Measurements from ENCODE around the gene ENTPD2.

Gene ENTPD2

DNA sequence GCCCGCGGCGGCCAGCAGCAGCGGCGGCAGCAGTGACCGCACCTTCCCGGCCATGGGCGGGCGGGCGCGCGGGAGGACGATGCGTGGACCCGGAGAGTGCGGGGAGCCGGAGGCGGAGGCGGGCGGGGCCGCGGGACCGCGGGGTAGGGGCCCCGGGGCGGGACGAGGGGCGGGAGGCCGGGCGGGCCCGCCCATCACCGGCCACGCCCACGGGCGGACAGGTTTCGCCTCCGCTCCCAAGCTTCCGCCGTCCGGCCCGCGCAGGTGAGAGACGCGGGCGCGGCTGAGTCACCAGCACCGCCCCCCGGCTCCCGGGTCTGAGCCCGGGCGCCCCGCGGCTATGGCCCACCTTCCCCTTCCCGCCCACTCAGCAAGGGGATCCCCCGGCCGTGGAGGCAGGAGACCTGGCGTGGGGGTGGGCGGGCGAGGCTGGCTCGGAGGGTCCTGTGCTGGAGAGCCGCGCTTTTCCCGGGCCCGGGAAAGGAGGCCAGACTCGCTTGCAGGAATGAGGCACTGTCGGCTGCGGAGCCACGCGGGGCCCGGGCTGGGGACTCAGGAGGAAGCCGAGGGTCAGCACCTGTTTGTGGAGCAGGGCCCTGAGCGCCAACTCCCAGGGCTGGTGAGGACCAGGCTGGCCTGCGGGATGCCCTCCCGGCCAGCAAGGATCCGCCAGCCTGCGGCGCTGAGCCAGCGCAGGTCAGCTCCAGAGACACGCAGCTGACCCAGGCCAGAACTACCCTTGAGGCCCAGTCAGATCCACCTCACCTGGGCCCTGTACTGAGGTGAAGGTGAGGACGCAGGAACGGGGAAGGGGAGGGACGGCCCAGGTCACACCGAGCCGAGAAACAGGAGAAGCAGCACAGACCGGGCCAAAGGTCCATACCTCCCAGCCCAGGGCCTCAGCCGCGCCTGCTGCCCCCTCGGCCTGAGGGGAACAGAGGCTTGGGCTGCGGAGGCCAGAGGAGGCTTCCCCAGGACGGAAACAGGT is at the start of gene ENTPD2:
TSS of gene ENTPD2 (minus strand) at position 118 of the 988 bp plus-strand sequence. CDS start at position 54, 64 bp downstream.
- no peak for DNase-seq

DNA sequence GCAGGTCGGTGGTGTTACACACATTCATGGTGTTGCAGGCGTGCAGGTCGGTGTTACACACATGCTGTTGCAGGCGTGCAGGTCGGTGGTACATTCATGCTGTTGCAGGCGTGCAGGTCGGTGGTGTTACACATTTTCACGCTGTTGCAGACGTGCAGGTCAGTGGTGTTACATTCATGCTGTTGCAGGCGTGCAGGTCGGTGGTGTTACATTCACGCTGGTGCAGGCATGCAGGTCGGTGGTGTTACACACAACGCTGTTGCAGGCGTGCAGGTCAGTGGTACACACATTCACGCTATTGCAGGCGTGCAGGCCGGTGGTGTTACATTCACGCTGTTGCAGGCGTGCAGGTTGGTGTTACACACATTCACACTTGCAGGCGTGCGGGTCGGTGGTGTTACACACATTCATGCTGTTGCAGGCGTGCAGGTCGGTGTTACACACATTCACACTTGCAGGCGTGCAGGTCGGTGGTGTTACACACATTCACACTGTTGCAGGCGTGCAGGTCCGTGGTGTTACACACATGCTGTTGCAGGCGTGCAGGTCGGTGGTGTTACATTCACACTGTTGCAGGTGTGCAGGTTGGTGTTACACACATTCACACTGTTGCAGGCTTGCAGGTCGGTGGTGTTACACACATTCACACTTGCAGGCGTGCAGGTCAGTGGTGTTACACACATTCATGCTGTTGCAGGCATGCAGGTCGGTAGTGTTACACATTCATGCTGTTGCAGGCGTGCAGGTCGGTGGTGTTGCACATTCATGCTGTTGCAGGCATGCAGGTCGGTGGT is 49.5 kb upstream of the ENTPD2 start:
- DNase-seq: no peak

DNA sequence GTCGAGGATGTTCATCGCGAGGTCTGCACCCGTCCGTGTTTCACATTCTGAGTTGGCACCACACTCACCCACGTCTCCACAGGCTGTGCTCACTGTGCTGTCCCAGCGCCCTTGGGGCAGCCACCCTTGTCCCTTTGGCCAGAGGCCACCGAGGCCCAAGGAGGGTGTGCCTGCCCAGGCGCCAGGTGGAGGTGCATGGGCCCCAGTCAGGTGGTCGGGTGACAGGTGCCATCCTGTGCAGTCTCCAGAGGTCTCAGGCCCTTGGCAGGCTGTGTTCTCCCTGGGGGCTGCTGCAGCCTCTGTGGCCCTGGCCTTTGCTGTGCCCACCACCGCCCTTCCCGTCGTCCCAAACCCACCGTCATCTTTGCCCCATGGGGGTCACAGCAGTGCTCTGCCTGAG is 45.4 kb upstream of the ENTPD2 start:
- no peak for DNase-seq

DNA sequence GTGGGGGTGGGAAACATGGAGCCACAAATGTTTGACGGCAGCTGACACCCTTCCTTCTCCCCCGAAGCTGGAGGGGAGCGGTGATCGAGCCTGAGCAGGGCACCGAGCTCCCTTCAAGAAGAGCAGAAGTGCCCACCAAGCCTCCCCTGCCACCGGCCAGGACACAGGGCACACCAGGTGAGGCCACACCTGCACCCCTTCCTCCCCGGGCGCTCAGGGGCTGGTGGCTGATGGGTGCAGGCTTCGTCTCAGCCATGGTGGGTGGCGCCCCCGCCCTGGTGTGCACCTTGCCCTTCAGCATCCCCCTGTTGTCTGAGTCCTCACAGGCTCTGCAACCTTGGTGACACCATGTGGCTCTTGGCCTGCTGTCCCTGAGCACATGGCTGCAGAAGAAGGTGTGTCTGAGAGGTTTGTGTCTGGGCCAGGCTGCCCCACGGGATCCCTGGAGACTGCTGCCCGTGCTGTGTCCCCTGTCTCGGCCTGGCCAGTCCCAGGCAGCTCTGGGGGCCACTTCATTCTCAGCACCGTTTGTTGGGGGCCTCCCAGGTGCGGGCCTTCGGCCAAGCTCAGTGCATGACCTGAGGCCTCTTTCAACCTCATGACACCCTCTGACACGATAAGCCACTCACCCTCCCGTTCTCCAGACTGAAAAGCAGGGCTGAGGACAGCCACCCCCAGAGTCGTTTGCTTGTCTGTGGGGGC is 44.1 kb upstream of the ENTPD2 start:
- no peak for DNase-seq

DNA sequence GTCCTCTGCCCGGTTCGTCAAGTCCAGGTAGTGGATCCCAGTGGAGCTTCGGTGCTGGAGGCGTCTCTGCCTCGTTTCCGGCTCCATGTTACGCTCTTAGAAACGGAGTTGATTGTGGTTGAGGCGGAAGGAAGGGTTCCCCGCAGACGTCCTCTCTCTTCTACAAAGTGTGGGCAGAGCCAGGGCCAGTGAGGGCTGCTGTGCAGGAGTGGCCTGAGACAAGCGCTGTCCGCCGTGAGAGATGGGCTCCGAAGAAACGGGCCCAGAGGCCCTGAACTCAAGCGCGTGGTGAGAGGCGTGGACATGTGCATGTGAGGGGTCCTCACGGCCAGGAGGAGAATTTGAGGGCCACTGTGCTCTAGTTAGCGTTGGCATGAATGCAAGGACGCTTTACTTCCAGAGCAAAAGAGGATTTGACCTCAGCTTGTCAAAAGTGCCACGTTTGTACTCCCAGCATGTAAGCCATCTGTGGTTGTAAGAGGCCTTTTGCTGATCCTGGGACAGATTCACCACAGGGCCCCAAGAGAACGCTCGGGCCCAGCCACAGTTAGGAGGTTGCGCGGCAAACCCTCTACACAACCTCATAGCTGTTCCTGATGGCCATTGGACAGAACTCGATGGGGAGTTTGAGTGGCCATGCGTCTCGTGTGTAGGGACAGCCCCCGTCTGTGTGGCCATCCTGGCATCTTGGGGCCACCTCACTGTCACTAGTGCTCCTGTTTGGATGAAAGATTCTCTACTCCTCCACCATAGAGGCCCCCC is 43.1 kb upstream of the ENTPD2 start:
- DNase-seq: no peak

DNA sequence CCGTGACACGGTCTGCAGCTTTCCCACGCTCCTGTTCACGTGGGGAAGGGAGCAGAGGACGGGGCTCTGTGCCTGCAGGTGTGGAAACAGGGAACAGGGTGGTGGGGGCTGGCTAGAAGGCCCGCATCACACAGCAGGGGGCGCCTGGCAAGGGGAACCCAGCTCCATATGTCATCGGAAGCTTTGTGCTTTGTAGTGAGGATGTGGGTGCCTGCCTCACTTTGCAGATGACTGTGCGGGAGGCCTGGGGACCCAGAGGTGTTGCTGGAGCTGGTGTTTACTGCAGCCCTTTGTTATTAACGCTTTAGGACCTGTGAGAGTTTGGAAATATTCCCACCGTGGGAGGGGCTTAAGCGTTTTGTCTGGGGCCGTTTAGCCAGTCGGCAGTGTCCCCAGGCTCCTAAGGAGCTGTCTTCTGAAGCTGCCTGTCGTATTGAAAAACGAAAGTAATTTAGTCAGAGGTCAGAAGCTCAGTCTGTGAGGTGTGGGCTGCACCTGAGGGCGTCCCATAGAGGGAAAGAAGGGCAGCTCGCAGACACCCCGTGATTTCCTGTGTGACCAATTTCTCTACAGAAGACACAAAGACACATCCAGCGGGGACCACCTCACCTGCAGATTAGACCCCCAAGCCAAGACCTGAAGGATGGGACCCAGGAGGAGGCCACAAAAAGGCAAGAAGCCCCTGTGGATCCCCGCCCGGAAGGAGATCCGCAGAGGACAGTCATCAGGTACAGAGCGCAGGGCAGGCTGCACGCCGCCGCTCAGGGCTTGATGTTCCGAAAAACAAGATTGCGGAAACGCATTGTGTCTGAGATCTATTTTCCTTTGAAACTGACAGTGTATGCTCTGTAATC is 42.0 kb upstream of the ENTPD2 start:
- DNase-seq: no peak

DNA sequence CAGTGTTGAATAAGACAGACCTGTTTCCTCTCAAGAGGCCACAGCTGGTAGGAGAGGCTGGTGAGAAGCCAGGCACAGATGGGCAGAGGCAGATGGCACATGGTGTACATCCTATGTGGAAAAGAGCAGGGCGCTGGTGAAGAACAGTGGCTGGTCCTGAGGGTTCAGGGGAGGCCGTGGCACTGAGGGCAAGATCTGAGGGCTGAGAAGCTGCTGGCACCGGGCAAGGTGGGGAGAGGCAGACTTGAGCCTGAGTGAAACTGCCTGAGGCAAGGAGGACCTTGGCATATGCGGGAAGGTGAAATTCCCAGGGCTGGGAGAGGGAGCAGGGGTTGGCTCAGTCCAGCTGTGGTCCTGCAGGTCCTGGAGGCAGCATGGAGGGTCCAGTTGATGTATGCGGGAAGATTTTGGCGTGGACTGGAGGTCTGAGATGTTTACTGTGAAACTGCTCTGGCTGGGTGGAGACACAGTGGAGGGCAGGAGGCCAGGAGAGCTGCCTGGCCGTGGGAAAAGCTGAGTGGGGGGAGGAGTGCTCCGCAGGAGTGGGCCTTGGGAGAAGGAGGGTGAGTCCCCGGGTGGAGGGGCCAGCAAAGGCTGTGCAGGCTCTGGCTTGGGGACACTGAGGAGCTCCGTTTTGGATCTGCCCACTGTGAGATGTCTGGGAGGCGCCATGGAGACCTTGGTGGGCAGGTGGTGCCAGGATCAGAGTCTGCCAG is 35.5 kb upstream of the ENTPD2 start:
- DNase-seq: no peak

DNA sequence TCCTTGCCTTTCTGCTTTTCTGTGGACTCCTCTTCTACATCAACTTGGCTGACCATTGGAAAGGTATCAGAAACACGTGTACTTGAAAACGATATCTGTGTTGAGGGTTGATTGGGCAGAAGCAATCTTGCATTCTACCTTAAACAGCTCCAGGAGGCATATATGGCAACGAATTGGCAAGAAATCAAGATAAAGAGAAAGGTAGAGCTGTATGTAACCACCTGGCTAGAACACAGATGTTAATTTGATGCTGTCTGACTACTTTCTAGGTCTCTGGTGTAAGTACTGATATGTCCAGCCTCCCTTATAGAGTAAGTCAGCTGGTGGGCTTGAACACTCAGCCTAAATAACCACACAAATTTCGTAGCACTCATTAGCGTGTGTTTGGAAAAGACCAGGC is 34.3 kb upstream of the ENTPD2 start:
- DNase-seq: no peak

DNA sequence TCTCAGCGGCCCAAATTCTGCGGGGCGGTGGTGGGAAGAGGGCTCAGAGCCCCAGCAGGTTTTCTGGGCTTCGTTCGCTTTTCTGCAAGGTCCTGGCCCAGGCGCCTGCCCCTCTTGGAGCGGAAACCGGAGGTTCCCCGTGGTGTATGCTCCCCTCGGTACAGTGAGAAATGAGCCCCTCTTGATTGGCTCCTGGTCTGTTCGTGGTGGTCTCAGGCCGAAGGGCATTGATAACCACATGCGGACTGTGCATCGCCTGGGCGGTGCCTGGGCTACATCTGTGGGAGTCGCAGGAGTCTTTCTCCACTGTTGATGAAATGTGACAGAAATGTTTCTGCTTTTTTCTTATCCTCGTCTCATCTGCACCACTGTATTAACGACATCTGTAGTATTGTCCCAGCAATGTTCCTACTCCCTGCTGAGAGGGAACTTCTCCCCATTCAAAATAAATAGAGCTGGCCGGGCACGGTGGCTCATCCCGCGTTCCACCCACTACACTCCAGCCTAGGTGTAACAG is 33.6 kb upstream of the ENTPD2 start:
- DNase-seq: no peak

DNA sequence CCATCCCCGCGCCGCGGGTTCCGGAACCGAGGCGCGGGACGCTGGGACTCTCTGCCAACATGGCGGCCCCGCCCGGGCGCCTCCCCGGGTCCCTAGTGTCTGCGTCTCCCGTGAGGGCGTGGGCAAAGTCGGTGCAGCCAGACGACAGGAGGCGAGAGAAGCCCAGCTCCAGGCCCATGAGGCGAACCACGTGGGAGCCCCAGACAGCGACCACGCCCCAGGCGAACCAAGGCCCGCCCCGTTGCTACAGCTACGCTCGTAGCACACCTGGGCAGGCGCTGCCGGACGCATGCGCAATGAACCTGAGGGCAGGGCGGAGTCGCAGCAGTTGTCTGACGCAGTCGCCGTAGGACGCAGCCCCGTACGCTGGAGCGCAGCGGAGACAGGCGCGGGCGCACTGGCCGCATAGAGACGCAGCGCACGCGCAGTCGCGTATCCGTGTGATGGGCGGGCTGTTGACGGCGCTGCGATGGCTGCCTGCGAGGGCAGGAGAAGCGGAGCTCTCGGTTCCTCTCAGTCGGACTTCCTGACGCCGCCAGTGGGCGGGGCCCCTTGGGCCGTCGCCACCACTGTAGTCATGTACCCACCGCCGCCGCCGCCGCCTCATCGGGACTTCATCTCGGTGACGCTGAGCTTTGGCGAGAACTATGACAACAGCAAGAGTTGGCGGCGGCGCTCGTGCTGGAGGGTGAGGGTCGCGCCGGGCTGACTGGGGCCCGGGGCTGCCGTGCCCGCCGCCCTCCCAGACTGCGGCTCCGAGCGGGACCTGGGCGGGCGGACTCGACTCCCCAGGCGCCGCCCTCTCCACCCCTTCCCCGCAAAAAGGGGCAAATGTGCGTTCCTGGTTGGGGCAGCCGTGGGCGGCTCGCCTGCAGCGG is 32.9 kb upstream of the ENTPD2 start, which contains the start of gene MAN1B1:
TSS of gene MAN1B1 (plus strand) at position 455 of the 878 bp plus-strand sequence. CDS start at position 470, 15 bp downstream.
- peak; percentile 93 to 96 for DNase-seq

DNA sequence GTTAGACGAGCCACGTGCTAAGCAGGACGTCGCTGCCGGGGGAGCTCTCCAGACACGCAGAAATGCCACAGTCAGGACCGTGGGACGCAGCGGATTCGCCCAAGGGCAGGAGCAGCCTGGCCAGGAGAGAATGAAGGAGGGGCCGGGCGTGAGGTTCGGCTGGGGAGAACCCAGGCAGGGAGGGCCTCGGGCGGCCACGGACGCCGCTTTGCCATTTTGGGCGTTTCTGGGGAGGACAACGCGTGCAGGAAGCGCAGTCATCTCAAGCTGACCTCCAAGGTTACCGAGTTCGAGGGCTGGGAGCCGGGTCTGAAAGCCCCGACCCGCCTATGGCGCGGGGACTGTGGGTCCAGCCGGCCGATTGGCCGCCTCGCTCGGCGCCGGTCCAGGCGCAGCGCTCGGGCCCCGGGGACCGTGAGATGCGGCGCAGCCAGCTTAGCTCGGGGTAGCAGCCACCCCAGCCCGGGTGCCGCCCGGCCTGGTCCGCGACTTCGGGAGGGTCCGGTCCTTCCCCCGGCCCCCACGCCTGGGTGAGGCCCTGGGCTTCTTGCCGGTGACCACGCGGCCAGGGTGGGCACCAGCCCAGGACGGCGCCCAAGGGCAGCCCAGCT is 32.2 kb upstream of the ENTPD2 start:
- peak in 1 of 2 donors; percentile 42 for DNase-seq

DNA sequence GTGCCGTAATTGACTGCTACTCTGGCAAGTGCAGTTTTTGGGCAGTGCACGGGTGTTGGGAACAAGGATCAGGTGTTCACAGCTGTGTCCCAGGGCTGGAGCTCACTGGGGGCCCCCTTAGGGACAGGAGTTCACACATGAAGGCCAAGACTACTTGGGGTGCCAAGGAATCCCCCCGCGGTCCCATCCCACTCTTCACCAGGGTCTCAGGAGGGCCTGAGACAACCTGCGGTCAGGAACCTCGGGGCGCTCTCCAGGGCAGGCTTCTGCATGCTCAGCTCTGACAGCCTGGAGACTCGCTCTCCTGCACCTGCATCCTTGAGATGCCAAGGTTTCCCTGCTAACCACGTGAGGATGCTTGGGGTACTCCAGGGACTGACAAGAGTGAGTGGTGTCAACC is 30.7 kb upstream of the ENTPD2 start:
- DNase-seq: no peak

DNA sequence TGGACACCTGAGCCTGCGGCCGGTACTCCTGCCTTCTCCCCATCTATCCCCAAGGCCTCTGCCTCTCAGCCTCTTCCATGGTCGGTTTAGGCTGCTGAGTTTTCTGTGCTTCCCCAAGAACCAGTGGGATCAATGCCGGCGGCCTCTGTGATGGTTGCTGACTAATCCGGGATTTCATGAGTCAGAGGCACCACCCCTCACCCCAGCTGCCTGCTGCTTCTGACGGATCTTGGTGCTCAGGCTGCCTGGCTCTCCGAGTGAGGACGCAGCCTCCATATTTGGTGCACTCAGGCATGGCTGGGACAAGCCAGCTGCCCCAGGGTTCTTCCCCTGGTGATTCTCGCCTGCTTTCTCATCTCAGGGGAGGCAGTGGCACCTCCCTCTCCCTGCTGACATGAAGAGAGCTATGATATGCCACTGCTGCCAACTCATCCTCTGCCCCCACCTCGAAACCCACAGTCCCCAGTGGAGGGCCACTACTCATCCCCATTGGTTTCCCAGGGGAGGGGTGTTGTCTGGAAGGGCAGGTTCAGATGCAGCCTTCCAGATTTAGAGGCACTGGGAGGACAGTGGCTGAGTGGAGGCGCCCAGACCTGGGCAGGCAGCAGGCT is 29.6 kb upstream of the ENTPD2 start:
- DNase-seq: no peak

DNA sequence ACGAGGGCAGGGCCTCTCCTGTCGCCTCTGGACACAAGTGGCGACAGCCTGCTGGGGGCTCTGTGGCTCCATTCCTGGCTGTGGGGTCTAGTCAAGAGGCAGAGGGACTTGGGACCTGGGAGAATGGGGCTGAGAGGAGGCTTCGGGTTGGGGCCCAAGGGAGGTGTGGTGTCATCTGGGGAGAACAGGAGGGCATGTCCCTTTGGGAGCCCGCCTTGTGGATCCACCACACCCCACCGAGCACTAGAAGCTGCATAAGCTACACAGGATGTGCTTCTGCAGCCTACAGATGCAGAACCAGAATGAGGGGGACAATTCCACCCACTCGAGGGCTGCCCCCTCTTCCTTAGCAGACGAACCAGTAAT is 29.0 kb upstream of the ENTPD2 start:
- no peak for DNase-seq

DNA sequence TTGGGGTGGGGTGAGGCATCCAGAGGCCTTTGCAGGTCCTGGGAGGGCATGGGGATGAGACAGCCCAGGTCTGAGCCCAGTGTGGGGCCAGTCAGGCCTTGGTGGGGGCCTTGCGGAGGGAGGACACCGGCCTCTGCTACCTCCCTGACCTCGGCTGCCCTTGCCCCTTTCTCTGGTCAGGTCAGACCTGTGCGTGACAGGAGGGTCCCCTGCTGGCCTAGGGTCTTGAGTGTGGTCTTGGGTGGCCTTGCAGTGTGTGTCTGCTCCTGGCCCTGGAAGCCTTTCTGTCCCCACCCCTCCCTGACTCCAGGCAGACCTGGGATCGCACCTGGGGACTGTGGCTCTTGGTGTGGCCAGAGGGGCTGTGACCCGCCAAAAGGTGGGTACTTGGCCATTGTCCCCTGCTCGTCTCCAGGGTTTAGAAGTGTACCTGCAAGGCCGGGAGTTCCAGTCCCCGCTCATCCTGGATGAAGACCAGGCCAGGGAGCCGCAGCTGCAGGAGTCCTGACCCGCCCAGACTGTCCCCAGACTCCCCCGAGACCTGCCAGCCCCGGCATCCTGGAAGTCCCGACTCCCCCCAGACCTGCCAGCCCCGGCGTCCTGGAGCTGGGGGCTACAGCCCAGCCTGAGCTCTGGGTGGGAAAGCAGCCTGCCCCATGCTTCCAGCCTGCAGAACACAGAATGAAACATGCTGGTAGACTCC is 28.5 kb upstream of the ENTPD2 start:
- no peak for DNase-seq

DNA sequence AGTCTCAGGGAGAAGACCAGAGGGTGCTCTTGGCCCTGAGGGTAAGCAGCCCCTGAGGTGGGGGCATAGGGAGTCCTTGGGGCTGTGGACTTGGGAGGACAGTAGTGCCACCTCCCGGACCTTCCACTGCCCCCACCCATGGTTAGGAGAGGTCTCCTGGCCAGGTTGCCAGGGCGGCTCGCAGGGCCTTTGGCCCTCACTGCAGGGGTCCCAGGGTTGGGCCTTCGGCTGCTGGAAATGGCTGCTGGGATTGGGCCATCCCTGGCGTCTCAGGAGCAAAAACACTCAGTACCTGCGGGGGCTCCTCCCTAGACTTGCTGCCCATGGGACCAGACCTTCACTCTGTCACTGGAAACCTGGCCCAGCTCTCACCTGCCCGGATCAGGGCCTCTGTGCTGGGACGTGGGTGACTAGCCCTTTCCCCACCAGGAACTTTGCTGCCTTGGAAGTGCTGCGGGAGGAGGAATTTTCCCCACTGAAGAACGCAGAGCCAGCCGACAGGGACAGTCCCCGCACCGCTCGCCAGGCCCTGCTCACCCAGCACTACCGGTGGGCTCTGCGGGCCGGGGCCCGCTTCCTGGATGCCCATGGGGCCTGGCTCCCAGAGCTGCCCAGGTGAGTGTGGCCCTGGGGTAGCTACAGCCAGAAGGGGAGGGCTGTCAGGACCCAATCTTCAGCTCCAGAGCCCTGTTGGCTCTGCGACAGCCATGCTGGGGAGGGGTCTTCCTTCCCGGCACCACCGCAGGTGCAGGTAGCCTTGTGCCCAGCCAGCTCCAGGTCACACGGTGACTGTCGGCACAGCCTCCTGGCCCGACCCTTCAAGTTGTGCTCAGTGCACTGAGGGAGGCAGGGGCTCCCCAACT is 26.6 kb upstream of the ENTPD2 start:
- DNase-seq: no peak

DNA sequence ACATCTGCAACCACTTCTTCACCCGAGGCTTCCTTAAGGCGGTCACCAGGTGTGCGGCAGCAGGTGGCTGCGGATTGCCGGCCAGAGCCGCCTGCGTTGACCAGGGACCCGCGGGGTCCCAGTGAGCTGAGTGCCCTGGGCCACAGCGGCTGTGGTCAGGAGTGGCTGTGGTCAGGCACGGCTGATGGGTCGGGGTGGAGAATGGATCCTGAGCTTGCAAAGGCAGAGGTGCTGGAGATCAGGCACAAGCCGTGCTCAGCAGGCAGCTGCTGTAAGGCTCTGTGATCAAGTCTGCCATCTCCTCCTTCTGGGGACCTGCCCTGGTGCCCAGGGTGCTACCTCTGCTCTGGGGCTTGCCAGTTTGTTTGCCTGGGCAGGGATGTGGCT is 25.5 kb upstream of the ENTPD2 start:
- DNase-seq: no peak

Data from bone marrow (tissue), 2 donors.